ENCODE results near the gene SPINK1.
"Not testable (repeated sequence)": the region's sequence is repeated elsewhere in the genome, so short reads cannot be mapped to it uniquely, and the experiment has no call there.

SPINK1 gene

DNA sequence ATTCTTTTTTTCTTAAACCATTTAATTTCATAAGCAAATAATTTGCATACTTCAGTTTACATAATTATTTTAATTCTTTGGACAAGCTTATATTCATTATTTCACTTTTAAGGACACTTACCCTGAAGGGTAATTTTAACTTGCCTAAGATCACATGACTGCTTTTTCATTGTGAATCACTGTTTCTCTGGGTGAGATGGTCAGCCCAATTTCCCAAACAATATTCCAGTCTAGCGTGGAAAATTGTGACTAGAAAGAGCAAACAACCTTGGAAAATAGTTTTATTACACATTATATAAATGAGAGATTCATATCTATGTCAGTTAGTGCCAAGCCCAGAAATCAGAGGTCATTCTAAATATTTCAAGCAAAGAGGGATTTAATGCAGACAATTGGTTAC, 27.5 kb downstream of the SPINK1 start:
- no peak for DNase-seq

DNA sequence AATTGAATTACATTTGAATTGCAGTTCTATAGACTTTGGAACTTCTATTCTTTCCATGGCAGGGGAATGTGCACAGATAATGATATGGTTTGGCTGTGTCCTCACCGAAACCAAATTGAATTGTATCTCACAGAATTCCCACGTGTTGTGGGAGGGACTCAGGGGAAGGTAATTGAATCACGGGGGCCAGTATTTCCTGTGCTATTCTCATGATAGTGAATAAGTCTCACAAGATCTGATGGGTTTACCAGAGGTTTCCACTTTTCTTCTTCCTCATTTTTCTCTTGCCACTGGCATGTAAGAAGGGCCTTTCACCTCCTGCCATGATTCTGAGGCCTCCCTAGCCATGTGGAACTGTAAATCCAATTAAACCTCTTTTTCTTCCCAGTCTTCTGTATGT, 28.3 kb downstream of the SPINK1 start:
- DNase-seq = not testable (repeated sequence)

DNA sequence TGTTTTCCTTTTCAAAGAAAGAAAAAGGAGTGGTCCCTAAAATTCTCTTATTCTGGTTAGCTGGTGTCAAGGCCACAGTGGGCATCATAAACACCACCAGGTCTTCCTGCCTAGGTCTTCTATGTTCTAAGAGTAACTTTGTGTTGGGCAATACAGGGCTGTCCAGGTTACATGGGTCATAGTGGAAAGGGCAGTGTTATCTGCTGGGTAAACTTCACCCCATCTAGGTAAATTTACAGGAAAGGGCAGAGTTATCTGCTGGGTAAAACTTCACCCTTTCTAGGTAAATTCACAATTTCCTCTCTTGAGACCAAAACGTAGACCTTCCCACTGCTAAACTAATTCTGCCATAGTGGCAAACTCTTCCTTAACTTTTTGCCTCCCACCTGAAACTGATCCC, 30.0 kb downstream of the SPINK1 start:
- no peak for DNase-seq

DNA sequence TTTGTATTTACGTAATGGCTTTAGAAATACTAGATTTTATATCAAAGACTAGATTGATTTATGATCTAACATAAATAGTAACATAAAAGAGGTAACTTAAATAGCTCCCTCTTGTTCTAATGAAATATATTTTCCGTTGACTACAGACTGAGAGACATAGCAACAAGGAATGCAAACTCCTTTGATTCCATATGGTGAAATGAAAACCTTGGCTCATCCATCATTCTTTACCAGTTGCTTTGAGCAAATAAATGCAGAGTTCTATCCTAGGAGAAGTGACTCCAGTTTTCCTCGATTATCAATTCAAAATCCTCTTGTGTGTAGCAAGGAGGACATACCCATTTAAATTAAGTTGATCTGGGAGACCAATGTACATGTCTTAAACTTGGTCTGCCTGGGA, 31.0 kb downstream of the SPINK1 start:
- DNase-seq = no peak

DNA sequence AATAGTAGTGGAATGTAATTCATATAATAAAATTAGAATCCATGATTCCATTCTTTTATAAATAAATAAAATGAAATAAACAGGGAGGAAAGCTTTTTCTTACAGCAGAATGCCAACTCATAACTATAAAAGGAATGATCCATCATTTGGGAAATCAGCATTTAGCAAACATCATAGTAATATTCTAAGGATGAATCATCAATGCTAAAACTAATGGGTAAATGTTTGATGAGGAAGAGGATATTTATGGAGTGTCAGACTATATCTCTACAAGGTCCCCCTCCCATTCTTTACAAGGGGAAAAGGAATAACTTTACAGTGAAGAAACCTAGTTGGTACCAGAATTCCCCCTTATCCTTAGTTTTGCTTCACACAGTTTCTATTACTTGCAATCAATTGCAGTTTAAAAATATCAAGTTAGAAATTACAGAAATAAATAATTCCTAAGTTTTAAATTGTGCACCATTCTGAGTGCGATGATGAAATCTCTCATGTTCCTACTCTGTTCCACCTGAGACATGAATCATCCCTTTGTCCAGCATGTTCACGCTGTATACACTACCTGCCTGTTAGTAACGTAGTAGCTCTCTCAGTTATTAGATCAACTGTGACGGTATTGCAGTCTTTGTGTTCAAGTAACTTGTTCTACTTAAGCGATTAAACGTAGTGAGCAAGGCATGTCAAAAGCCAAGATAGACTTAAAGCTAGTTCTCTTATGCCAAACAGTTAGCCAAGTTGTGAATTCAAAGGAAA, 34.7 kb downstream of the SPINK1 start:
- DNase-seq = no peak

DNA sequence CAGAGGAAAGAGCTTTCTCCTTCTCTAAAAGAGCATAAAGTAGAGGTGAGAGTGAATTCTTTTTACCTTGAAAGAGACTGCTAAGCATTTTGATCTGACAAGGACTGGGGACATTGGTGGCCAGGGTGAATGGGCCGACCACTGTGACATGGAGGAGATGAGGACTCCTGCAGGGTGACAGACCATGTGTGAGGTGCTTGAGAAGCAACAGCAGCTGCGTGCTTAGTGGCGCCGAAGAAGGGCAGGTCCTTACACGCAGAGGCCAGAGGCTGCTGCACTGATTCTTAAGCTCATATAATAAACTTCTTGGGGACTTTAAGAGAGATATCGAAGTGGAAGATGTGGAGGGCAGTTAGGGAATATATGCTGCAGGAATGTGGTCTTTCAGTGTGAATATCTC, 40.3 kb downstream of the SPINK1 start:
- DNase-seq = no peak

DNA sequence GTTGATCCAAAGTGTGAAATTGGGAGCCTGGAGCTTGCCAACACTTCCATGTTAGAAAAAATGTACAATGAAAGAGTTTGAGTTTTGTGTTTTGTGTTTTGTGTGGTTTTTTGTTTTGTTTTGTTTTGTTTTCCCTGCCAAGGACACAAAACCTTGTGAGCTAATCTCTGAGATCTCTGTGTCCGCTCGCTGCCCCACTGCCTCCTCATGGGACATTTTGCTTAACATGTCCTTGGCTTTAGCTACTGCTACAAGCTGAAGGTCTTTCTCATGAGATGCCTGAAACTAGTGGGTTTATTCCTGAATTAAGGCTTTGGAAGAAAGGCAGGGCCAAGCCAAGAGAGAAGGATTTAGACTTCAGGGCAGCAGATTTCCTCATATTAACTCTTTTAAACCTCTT, 41.7 kb downstream of the SPINK1 start:
- DNase-seq = no peak

DNA sequence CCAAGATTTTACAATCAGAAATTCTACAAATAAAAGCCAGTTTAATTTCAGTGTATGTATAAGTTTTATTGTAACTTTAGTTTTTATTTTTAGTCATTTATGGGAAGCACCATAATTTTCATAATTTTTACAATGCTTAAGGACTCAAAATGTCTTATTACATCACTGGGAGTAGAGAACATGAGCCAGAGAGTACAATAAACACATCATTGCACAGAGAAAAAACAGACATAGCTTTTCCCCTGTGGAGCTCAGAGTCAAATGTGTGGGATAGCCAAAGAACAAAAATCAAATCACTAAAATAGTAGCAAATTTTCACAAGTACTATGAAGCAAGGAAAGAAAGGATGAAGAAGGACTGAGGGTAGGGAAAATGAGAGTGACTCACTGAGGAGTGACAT, 43.4 kb downstream of the SPINK1 start:
- no peak for DNase-seq

DNA sequence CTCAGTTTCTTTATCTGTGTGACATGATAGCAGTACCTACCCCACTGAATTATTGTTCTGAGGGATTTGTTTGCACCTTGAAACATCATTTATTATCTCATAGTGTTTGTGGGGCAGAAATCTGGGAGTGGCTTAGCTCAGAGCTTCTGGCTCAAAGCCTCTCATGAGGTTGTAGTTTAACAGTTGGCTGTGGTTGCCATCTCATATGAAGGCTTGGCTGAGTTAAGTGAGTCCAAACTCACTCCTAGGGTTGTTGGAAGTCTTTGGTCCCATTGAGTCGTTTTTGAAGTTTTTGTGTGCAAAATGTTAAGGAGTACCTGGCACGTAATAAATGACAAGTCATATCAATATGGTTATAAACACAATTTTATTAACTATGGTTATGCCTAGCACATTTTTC, 45.3 kb downstream of the SPINK1 start:
- DNase-seq = no peak

DNA sequence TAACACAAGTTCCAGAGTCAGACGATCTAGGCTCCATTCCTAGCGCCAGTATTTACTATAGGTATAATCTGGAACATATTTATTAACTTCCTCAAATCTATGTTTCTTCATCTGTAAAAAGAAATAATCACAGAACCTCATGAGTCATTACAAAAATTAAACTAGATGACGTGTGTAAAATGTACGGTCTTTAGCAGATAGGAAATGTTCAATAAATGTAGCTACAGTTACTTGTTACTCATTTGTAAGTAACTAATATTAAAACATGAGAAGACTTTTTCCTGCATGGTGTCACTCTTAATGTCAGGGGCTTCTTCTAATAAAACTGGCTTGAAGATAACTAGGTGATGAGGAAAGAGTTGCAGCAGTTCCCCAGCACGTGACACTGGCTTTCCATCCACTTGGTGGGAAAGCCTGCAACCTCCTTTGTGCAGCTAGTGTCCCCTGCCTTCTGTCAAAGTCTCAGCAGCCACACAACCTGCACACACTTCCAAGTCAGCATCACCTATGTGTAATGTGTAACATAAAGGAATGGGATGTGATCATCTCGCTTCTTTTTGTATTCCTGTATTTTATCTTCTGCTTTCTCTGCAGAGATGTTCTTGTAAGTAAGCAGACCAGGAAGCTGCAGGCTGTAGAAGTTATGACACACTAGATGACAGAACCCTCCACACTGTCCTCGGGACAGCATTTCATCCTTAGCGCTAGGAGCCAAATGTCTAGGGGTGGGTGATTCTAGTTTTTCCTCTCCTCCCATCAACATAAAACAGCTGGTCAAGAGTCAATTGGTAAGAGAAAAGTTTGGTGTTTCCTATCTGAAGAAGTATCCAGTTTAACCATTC, 47.1 kb downstream of the SPINK1 start:
- DNase-seq = no peak

DNA sequence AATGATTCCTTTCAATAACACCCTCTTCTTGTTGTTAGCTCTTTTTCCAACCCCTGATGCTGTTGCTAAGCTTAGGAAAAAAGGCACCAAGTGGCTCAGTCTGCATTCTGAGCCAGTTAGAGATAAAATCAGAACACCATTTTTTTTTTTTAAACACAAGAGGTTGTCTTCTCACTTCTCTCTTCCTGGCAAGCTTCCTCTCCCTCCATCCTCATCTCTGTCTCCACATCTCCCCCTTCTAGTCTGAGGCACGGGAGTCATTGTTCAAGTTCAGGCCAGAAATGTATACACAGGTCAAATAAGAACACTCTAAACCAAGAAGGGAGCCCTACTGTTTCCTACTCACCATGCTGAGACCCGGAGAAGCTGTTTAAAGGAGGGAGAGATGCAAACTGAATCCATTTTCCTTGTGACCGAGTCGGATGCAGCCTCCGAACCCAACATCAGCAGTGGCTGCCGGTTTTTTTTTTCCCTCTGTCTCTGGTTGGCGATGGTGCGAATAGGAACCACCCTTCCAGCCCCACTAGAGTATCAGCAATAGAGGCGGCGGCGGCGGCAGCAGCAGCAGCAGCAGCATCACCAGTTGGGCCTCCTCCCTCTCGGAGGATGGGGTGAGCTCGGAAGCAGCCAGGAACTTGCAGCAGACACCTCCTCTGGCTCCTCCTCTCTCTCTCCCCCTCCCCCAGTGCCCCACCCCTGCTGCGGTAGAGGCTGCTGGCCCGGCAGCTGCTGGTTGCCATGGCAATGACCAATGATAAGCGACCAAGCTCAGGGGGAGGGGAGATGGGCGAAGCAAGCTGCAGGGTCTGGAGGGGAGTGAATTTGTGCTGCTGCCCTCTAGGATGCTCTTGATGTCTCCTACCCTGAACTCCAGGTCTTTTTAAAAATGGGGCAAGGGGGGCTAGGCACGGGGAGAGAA, 49.1 kb downstream of the SPINK1 start, which contains the start of gene JAKMIP2:
Gene JAKMIP2, minus strand, starts transcription at position 619 of the 919 bp plus-strand sequence. CDS start 110,922 bp downstream, outside the sequence.
- DNase-seq = peak; percentile 85

DNA sequence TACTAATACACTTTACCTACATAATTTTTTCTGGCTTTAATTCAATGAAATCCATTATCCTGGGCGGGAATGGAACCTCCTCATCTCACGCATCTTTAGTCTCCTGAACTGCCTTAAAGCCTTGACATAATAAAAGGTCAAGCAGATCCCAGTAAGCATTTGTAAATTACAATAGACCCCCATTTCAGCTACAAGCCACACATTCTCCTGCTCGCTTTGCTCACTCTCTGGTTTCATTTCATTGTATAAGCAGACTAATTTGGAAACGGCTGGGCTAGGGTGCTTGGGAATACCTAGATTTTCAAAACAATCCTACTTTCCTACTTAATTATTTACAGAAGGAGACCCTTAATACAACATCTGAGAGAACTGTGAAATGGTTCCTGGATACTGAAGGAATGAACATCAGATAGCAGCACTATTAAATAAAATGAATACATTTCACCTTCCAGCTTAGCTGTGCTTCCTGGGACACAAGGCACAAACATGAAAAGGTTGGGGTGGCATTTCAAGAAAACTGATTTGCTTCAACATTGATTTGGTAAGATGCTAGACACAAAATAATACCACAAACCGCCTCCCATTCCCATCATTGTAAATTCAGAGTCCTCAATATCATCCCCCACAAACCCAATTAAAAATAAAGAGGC, 50.4 kb downstream of the SPINK1 start:
- DNase-seq = no peak

DNA sequence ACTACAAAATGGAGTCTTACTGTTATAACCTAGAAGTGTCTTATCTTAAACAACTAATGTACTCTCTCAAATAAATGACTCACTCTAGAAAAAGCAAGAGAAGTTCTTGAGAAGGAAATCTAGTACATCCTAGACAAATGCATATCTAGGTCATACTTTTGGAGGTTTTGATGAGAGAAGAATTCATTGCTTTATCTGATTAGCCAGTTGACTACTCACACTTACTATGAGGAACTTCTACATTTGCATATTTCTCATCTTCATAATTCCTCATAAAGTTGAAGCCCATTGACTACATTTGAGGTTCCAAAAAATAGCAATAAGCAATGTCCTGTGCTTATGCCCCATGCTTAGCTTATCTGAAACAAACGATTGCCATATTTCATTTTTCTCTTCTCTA, 51.8 kb downstream of the SPINK1 start:
- no peak for DNase-seq

DNA sequence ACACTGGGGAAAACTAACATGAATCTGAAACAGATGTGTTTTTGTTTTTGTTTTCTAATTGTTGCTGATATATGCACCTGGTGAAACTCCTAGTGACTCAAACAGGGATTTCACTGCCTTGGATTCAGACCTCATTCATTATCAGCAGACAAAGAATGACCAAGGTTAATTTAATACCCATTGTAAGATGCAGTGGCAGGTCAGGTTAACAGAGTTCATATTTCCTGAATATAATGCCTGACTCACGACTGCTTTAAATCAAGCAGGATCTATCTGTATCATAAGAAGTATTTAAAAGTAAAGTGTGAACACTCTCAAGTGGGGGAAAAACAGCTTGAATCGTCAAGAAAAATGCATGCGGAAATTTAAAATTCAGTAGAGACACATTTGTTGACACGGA, 54.5 kb downstream of the SPINK1 start:
- DNase-seq = no peak
